Stimulated activated CD8-positive, alpha-beta memory T cell treated with anti-CD3 and anti-CD28 coated beads, Interleukin-7, amount 100 ng/mL, for 24 hours (primary cell): ENCODE data around the gene PET117.
"Not testable (repeated sequence)": the region's sequence is repeated elsewhere in the genome, so short reads cannot be mapped to it uniquely, and the experiment has no call there.

ENCODE experiments used
- DNase-seq: peaks from one replicate; pipeline ENCODE4 v3.0.0-alpha.2; 2020; ENCODE audit warnings: low read depth

The PET117 gene, protein sequence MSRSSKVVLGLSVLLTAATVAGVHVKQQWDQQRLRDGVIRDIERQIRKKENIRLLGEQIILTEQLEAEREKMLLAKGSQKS

GRCh38 chr20:18137412-18138265 is at the start of gene PET117, which contains the start of gene KAT14:
PET117 (plus strand) TSS chr20:18137863; CDS start chr20:18137956, 93 bp downstream.
KAT14 (plus strand) TSS chr20:18137863; CDS start chr20:18142661, 4,798 bp downstream.
- peak; percentile 82 for DNase-seq

- not testable (repeated sequence) for DNase-seq
Measured at GRCh38 chr20:18088298-18088697, 49.4 kb upstream of the PET117 start.

DNA sequence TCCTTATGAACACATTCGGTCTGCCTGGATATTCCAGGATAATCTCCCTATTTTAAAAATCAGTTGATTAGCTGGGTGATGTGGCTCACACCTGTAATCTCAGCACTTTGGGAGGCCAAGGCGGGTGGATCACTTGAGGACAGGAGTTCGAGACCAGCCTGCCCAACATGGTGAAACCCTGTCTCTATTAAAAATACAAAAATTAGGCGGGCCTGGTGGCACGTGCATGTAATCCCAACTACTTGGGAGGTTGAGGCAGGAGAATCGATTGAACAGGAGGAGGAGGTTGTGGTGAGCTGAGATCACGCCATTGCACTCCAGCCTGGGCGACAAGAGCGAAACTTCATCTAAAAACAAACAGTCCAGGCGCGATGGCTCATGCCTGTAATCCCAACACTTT is 48.8 kb upstream of the PET117 start:
- DNase-seq: not testable (repeated sequence)

DNA sequence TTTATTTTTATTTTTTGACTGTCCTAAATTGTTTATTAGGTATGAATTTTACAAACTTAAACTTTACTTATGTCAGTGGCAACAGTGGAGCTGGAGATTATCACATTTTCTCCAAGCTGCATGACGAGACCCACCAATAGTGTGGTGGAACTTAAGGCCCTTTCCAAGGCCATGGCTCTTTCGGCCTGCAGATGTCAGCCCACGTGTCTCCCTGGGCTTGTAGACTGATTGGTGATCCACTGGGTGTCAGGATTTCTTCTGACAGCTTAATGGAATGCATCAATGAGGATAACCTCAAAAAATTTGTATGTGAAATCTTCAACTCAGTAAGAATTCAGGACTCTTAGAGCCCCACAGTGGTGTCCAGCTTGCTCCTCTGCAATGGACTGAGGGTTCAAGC is 47.6 kb upstream of the PET117 start:
- DNase-seq: no peak

- no peak for DNase-seq
Measured at GRCh38 chr20:18090477-18090876, 47.2 kb upstream of the PET117 start.

DNA sequence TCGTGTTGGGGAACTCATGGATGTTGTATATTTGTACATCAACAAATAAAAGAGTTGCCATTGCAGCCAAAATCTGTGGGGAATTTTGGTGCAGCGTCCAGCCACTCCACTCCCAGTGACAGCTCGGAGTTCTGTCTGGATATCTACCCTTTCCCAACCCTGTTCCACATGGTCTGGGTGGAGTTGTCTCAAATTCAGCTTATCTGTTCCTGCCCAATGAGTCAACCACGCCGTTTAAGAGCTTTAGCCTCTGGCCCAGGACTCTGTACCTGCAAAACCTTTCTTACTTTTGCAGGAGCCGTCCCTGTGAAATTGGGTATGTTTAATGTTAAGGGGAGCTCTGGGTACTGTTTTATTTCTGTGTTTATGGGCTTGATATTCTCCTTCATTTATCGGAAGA is 46.0 kb upstream of the PET117 start:
- no peak for DNase-seq

DNA sequence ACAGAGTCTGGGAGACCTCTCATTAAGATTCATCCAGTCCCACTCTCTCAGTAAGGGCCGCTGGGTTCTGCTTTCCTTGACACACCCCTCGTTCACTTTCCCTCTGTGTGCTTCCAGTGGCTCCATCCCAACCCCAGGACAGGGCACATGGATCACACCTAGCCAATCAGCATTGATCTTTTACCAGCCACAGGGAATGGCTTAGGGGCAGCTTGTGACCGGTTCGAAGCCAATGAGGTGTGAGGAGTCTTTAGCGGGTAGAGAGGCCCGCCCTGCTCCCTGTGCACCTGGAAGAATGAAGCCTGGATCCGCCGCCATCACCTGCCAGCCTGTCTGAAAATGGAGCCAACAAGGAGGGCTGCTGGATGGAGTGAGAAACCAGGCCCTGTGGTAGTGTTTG is 44.8 kb upstream of the PET117 start:
- no peak for DNase-seq

DNA sequence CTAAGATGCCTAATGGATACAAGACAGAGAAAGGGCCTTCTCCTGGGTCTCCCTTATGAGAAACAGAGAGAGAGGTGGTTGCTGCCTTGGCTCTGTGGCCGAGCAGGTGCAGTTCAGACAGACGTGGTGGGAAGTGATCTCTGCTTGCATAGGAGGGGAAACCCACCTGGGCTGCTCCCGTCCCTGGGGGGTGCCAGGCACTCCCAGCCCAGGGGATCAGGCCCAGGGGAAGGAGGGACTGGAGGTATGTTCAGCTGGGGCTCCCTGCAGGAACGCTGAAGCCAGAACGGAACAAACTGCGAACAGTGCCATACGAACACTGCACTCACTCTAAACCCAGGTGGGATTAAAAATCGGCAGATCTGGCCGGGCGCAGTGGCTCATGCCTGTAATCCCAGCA is 44.3 kb upstream of the PET117 start:
- DNase-seq: no peak

GRCh38 chr20:18094191-18094590 is 43.5 kb upstream of the PET117 start:
- DNase-seq: no peak

GRCh38 chr20:18100569-18100968 is 37.1 kb upstream of the PET117 start:
- not testable (repeated sequence) for DNase-seq

- DNase-seq: no peak
Measured at GRCh38 chr20:18101125-18101810, 36.4 kb upstream of the PET117 start.

- DNase-seq: no peak
Measured at GRCh38 chr20:18103497-18103896, 34.2 kb upstream of the PET117 start.

GRCh38 chr20:18108326-18108725 is 29.3 kb upstream of the PET117 start:
- no peak for DNase-seq

GRCh38 chr20:18128574-18128973 is 9.1 kb upstream of the PET117 start:
- not testable (repeated sequence) for DNase-seq

- DNase-seq: no peak
Measured at GRCh38 chr20:18132663-18133062, 5.0 kb upstream of the PET117 start.

GRCh38 chr20:18133962-18134361 is 3.7 kb upstream of the PET117 start:
- no peak for DNase-seq

DNA sequence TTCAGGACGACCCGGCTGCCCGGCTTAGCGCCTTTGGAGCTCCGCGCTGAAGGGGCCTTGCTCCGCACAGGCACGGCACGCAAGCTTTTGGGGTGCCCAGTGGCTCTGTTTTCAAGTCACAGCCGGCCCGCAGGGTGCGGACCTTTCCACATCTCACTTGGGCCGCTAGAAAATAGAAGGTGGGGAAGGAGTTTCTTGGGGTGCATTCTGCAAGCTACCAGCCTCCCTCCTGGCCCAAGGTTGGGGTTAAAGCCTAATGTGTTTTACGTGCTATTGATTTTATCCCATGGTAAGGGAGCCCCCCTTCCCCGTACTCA is 561 bp downstream of the PET117 start:
- DNase-seq: no peak

DNA sequence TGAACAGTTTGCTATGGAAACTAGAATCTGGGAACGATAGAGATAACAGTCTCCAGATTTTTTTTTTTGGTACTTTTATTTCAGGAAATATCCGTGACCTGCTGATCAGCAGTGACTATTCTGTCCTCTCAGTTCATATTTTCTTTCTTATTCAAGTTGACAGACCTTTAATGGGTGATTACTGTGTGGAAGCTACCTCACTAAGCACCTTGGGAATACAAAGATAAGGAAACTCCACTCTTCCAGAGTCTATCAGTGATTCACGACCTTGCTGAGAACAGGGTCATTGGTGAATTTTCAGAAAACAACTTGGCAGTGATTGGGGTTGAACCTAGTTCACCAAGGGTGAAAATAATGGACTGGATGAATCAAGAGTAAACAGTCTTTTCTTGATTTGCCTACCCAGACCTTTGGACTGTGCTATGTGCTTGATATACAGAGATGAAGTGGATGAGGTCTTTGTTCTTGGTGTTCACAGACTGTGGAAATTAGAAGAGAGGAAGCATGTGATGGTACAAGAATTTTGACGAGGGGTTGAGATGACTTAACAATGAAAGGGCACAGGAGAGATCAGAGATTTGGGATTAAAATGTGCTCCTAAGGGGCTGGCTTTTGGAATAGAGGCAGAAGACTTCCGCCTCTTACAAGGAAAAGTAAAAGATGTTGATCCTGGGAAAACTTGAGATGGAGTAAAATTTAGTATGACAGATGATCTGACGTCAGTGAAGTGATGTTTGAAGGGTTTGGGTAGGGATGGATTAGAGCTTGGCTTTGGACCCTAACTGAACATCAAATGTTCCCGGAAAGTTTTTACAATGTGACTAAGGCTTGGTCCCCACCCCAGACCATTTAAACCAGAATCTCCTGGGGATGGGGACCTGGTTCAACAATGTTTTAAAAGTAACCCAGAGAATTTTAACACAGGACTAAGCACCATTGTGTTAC is 1.2 kb downstream of the PET117 start:
- no peak for DNase-seq

GRCh38 chr20:18139832-18140231 is 2.2 kb downstream of the PET117 start:
- no peak for DNase-seq

- no peak for DNase-seq
Measured at GRCh38 chr20:18144541-18145099, 7.0 kb downstream of the PET117 start.

GRCh38 chr20:18154342-18154741 is 16.7 kb downstream of the PET117 start:
- DNase-seq: no peak

DNA sequence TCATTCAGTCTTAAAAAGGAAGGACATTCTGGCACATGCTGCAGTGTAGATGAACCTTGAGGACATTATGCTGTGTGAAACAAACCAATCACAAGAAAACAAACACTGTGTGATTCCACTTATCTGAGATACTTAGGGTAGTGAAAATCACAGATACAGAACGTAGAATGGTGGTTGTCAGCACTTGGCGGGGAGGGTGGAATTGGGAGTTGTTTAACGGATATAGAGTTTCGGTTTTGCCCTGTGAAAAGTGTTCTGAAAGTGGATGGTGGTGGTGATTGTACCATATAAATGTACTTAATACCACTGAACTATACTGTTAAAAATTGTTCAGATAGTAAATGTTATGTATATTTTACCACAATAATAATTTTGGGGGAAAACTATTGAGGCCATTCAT is 18.4 kb downstream of the PET117 start:
- DNase-seq: no peak
